Measurements from ENCODE around the gene HLA-DRB5.
"Not testable (repeated sequence)": the region's sequence is repeated elsewhere in the genome, so short reads cannot be mapped to it uniquely, and the experiment has no call there.

HLA-DRB5 gene

GRCh38 chr6:32517654-32518445 lies 12.2 kb downstream of the HLA-DRB5 start:
- DNase-seq (ENCODE audit: low read depth in 2 of 2) = no peak

- DNase-seq (ENCODE audit: low read depth in 2 of 2) = no peak
Measured at GRCh38 chr6:32501016-32501415, 29.1 kb downstream of the HLA-DRB5 start.

- no peak for DNase-seq (ENCODE audit: low read depth in 2 of 2)
Measured at GRCh38 chr6:32492351-32492750, 37.7 kb downstream of the HLA-DRB5 start.

- no peak for DNase-seq (ENCODE audit: low read depth in 2 of 2)
Measured at GRCh38 chr6:32491700-32492099, 38.4 kb downstream of the HLA-DRB5 start.

- no peak for DNase-seq (ENCODE audit: low read depth in 2 of 2)
Measured at GRCh38 chr6:32488083-32488482, 42.0 kb downstream of the HLA-DRB5 start.

GRCh38 chr6:32484614-32484998 lies 45.5 kb downstream of the HLA-DRB5 start:
- DNase-seq (ENCODE audit: low read depth in 2 of 2) = no peak

- no peak for DNase-seq (ENCODE audit: low read depth in 2 of 2)
Measured at GRCh38 chr6:32483968-32484613, 46.0 kb downstream of the HLA-DRB5 start.

- DNase-seq (ENCODE audit: low read depth in 2 of 2) = no peak
Measured at GRCh38 chr6:32475392-32476206, 54.5 kb downstream of the HLA-DRB5 start.

- DNase-seq (ENCODE audit: low read depth in 2 of 2) = not testable (repeated sequence)
Measured at GRCh38 chr6:32473376-32474348, 56.4 kb downstream of the HLA-DRB5 start.

GRCh38 chr6:32472781-32473375 lies 57.2 kb downstream of the HLA-DRB5 start:
- no peak for DNase-seq (ENCODE audit: low read depth in 2 of 2)

- DNase-seq (ENCODE audit: low read depth in 2 of 2) = not testable (repeated sequence)
Measured at GRCh38 chr6:32467743-32468503, 62.2 kb downstream of the HLA-DRB5 start.
